ENCODE measurements around the gene RELA.
A peak's percentile ranks its signal among the peaks of the same experiment; 100 is the strongest.

RELA gene

GRCh38 chr11:65617990-65618751 is 44.5 kb downstream of the RELA start:
- in situ Hi-C loops (cut with HindIII; ENCODE audit: low sequenced_read_pairs), result no loop called here
- TF ChIP-seq, protein P1, sequence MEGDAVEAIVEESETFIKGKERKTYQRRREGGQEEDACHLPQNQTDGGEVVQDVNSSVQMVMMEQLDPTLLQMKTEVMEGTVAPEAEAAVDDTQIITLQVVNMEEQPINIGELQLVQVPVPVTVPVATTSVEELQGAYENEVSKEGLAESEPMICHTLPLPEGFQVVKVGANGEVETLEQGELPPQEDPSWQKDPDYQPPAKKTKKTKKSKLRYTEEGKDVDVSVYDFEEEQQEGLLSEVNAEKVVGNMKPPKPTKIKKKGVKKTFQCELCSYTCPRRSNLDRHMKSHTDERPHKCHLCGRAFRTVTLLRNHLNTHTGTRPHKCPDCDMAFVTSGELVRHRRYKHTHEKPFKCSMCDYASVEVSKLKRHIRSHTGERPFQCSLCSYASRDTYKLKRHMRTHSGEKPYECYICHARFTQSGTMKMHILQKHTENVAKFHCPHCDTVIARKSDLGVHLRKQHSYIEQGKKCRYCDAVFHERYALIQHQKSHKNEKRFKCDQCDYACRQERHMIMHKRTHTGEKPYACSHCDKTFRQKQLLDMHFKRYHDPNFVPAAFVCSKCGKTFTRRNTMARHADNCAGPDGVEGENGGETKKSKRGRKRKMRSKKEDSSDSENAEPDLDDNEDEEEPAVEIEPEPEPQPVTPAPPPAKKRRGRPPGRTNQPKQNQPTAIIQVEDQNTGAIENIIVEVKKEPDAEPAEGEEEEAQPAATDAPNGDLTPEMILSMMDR (IDR thresholded peaks at IDR 0.05; ENCODE audit: low read depth, low read length), result no peak
- no peak for DNase-seq (ENCODE audit: low read depth, low spot score)
- H3K4me3 ChIP-seq (ENCODE audit: low read depth, low read length), result no peak overlapping the region

DNA sequence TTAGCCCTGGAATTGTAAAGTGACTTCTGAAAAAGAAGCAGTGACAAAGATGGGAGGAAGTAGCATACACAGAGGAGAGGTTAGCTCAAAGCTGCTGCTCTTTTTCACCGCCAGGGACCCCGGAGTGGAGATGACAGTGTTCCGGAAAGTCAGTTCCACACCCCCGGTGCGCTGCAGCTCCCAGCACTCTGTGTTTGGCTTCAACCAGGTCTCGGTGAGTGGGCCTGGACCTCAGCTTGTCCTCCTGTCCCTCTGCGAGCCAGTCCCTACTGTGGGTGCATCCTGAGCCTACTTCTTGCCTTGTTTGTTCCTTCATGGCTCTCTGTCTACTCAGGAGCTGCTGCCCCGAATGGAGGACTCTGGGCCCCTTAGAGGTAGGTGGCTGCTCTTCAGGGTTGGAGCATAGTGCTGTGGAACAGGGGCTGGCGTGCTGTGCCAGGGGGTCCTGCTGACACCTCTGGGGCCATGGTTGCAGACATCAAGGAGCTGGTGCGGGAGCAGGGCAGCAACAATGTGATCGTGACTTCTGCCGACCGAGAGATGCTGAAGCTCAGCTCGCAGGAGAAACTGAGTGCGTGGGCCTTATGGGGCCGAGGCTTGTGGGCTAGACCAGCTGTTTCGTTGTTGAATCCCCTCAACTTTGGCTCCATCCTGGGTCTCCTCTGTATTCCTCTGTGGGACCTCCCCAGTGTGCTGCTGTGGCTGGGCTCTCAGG is 45.4 kb downstream of the RELA start:
- in situ Hi-C loops (cut with HindIII; ENCODE audit: low sequenced_read_pairs), result no loop called here
- no peak for DNase-seq (ENCODE audit: low read depth, low spot score)
- H3K4me3 ChIP-seq (ENCODE audit: low read depth, low read length), result peak overlapping the region; percentile 78
- TF ChIP-seq, protein P1 (IDR thresholded peaks at IDR 0.05; ENCODE audit: low read depth, low read length), result no peak

- DNase-seq (ENCODE audit: low read depth, low spot score), result no peak
- TF ChIP-seq, protein P1 (IDR thresholded peaks at IDR 0.05; ENCODE audit: low read depth, low read length), result no peak
- in situ Hi-C loops (cut with HindIII; ENCODE audit: low sequenced_read_pairs), result no loop called here
- peak overlapping the region; percentile 78 for H3K4me3 ChIP-seq (ENCODE audit: low read depth, low read length)
These were observed 46.1 kb downstream of the RELA start for GRCh38 chr11:65616575-65617001.

DNA sequence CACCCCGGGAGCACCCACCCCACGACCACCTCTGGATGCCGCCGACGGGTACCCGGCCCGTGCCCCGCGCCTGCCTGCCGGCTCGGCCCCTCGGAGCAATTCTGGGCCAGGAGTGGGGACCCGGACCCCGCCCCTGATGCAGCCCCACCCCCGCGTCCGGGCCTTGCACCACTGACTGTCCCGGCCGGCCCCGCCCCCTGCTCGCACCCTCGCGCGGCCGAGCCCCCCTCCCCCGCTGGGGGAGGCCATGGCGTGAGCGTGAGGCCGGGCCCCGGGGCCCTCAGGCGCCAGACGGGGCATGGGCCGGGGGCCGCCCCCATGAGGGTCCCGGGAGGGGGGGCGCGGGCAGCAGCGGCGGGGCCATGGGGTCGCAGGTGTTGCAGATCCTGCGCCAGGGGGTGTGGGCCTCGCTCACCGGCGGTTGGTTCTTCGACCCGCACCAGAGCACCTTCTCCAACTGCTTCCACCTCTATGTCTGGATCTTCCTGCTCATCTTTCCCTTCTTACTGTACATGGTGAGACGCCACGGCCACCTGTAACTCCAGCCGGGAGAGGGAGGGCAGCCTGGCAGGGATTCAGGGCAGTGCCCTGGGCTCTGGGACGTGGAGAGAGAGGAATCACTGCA is 46.7 kb downstream of the RELA start:
- no peak for DNase-seq (ENCODE audit: low read depth, low spot score)
- in situ Hi-C loops (cut with HindIII; ENCODE audit: low sequenced_read_pairs), result no loop called here
- peak overlapping the region; percentile 78 for H3K4me3 ChIP-seq (ENCODE audit: low read depth, low read length)
- TF ChIP-seq, protein P1 (IDR thresholded peaks at IDR 0.05; ENCODE audit: low read depth, low read length), result no peak

DNA sequence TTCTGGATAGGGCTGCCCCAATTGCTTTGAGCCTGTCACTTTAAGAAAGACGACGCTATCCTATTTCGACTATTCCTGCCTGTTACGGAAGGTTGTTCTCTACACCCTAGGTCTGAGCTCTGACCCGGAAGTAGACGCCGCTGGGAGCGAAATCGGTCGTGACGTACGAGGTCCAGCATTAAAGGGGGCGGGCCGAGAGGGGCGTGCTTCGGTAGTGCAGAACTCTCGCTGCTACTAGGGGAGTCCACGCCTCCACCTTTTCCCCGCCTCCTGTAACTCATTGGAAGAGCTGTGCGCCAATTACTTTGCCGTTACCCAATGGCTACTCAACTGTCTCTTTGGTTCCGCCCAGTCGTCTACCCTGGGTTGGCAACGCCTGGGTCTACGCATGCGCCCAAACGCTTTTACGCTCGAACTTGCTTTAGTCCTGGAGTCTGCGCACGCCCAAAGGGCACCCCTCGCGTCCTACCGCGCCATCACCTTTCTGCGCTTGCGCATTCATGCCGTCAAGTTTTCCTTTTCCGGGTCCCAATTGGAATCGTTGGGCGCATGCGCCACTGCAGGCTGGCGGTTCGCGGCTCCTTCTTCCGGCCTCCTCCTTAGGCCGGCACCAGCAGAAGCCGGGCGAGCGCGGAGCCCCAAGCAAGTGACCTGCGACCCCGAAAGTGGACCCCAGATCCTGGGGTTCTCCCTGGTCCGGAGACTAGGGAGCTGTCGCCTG is 47.3 kb downstream of the RELA start, which contains the start of gene PCNX3:
PCNX3 (plus strand) TSS at position 548 of the 721 bp plus-strand sequence. CDS start 536 bp downstream, outside the sequence.
- peak within 1 kb of the TSS; percentile 78 for H3K4me3 ChIP-seq (ENCODE audit: low read depth, low read length)
- TF ChIP-seq, protein P1 (IDR thresholded peaks at IDR 0.05; ENCODE audit: low read depth, low read length), result no peak
- in situ Hi-C loops (cut with HindIII; ENCODE audit: low sequenced_read_pairs), result no loop called here
- DNase-seq (ENCODE audit: low read depth, low spot score), result peak; percentile 100
